H9 (cell line): ENCODE data around the gene NAMPT. TPM values are rescaled to one million over a fixed set of nuclear protein-coding genes. Genes with fewer than 3 reads are reported as not detected.

Experiments
- DNase-seq: peaks from one replicate; pipeline ENCODE4 v3.0.0-alpha.2; 2017
- H2AFZ ChIP-seq: one replicate; pipeline ENCODE4 v1.6.1; 2013; ENCODE audit warnings: mild to moderate bottlenecking, low read length, control low read depth, moderate library complexity
- H2AK5ac ChIP-seq: 2 replicates; pipeline ENCODE4 v1.6.1; 2013; ENCODE audit warnings: low read length, control low read depth, mixed read lengths; ENCODE audit not compliant: insufficient read length
- H2BK120ac ChIP-seq: one replicate; pipeline ENCODE4 v1.6.1; 2013; ENCODE audit warnings: low read depth, mild to moderate bottlenecking, low read length, control low read depth, inconsistent platforms; ENCODE audit not compliant: poor library complexity, severe bottlenecking
- H2BK12ac ChIP-seq: 2 replicates; pipeline ENCODE4 v1.6.1; 2013; ENCODE audit warnings: low read length, control low read depth, mixed read lengths, low read depth; ENCODE audit not compliant: insufficient read length
- H2BK15ac ChIP-seq: 2 replicates; pipeline ENCODE4 v1.6.1; 2013; ENCODE audit warnings: low read depth, low read length, control low read depth
- H2BK20ac ChIP-seq: one replicate; pipeline ENCODE4 v1.6.1; 2013; ENCODE audit warnings: low read depth, mild to moderate bottlenecking, low read length, control low read depth, inconsistent platforms; ENCODE audit not compliant: poor library complexity, severe bottlenecking
- H2BK5ac ChIP-seq: 2 replicates; pipeline ENCODE4 v1.6.1; 2013; ENCODE audit warnings: low read length, control low read depth, mixed read lengths; ENCODE audit not compliant: insufficient read length
- H3K14ac ChIP-seq: 2 replicates; pipeline ENCODE4 v1.6.1; 2013; ENCODE audit warnings: low read length, control low read depth; ENCODE audit not compliant: insufficient read depth
- H3K18ac ChIP-seq: 2 replicates; pipeline ENCODE4 v1.6.1; 2013; ENCODE audit warnings: low read depth, mild to moderate bottlenecking, mixed read lengths, low read length, control low read depth; ENCODE audit not compliant: insufficient read length
- H3K23ac ChIP-seq: 2 replicates; pipeline ENCODE4 v1.6.1; 2013; ENCODE audit warnings: low read length, control low read depth, mixed read lengths, low read depth; ENCODE audit not compliant: insufficient read length
- H3K23me2 ChIP-seq: 2 replicates; pipeline ENCODE4 v1.6.1; 2013; ENCODE audit warnings: low read depth, mild to moderate bottlenecking, mixed read lengths, low read length, control low read depth; ENCODE audit not compliant: insufficient read length, poor library complexity, severe bottlenecking
- H3K27ac ChIP-seq: 2 replicates; pipeline ENCODE4 v1.5.1; 2013; ENCODE audit warnings: low read length, control low read depth, mixed read lengths, low read depth; ENCODE audit not compliant: insufficient read length
- H3K27me3 ChIP-seq: 2 replicates; pipeline ENCODE4 v1.6.1; 2013; ENCODE audit warnings: low read length, control low read depth, inconsistent platforms; ENCODE audit not compliant: insufficient read depth
- H3K4ac ChIP-seq: 2 replicates; pipeline ENCODE4 v1.6.1; 2013; ENCODE audit warnings: low read depth, mild to moderate bottlenecking, control low read depth, inconsistent platforms, low read length, moderate library complexity
- H3K4me1 ChIP-seq: 2 replicates; pipeline ENCODE4 v1.6.1; 2013; ENCODE audit warnings: low read length, control low read depth, inconsistent platforms; ENCODE audit not compliant: insufficient read depth
- H3K4me2 ChIP-seq: 2 replicates; pipeline ENCODE4 v1.6.1; 2013; ENCODE audit warnings: low read length, control low read depth, mixed read lengths; ENCODE audit not compliant: insufficient read length, insufficient read depth
- H3K56ac ChIP-seq: 2 replicates; pipeline ENCODE4 v1.6.1; 2013; ENCODE audit warnings: low read depth, mild to moderate bottlenecking, mixed read lengths, low read length, control low read depth; ENCODE audit not compliant: insufficient read length
- H3K79me1 ChIP-seq: 2 replicates; pipeline ENCODE4 v1.6.1; 2013; ENCODE audit warnings: low read depth, mild to moderate bottlenecking, moderate library complexity, low read length, control low read depth, inconsistent platforms; ENCODE audit not compliant: insufficient read depth, poor library complexity, severe bottlenecking
- H3K79me2 ChIP-seq: 2 replicates; pipeline ENCODE4 v1.6.1; 2013; ENCODE audit warnings: low read length, control low read depth, inconsistent platforms; ENCODE audit not compliant: insufficient read depth
- H3K9ac ChIP-seq: 2 replicates; pipeline ENCODE4 v1.6.1; 2013; ENCODE audit warnings: low read length, control low read depth, mixed read lengths; ENCODE audit not compliant: insufficient read length; ENCODE audit errors: extremely low read depth
- H3K9me3 ChIP-seq: one replicate; pipeline ENCODE4 v1.6.1; 2013; ENCODE audit warnings: low read depth, low read length, inconsistent platforms; ENCODE audit not compliant: control insufficient read depth
- H3T11ph ChIP-seq: one replicate; pipeline ENCODE4 v1.6.1; 2013; ENCODE audit warnings: mild to moderate bottlenecking, low read length, control low read depth, inconsistent platforms
- H4K20me1 ChIP-seq: one replicate; pipeline ENCODE4 v1.6.1; 2013; ENCODE audit not compliant: control insufficient read depth, insufficient read length, insufficient read depth
- H4K5ac ChIP-seq: 2 replicates; pipeline ENCODE4 v1.6.1; 2013; ENCODE audit warnings: low read depth, mild to moderate bottlenecking, mixed read lengths, low read length, control low read depth; ENCODE audit not compliant: insufficient read length
- H4K8ac ChIP-seq: replicated peaks from 2 replicates; pipeline ENCODE4 v1.6.1; 2013; ENCODE audit warnings: low read length, control low read depth, mixed read lengths, low read depth; ENCODE audit not compliant: insufficient read length
- H4K91ac ChIP-seq: 2 replicates; pipeline ENCODE4 v1.6.1; 2013; ENCODE audit warnings: low read depth, mild to moderate bottlenecking, moderate library complexity, mixed read lengths, low read length, control low read depth; ENCODE audit not compliant: insufficient read length
- H3K27ac Mint-ChIP-seq, 3 experiments: 2 replicates in 2 of 3; 3 replicates in 1 of 3; pipeline ENCODE4 v1.8.0; 2020 to 2021; ENCODE audit warnings: mixed read lengths in 3 of 3, mild to moderate bottlenecking in 1 of 3, moderate library complexity in 1 of 3
- H3K27me3 Mint-ChIP-seq: 2 replicates; pipeline ENCODE4 v1.8.0; 2021; ENCODE audit warnings: low read depth, mild to moderate bottlenecking, moderate library complexity, mixed read lengths
- H3K36me3 Mint-ChIP-seq, 3 experiments: 2 replicates in 2 of 3; 3 replicates in 1 of 3; pipeline ENCODE4 v1.8.0; 2020 to 2021; ENCODE audit warnings: low read depth in 3 of 3, mixed read lengths in 3 of 3; ENCODE audit not compliant: insufficient read depth in 1 of 3
- H3K4me1 Mint-ChIP-seq, 2 experiments: 2 replicates each; pipeline ENCODE4 v1.8.0; 2020; ENCODE audit warnings: mixed read lengths in 2 of 2
- H3K4me3 Mint-ChIP-seq, 2 experiments: 2 replicates in 1 of 2; 3 replicates in 1 of 2; pipeline ENCODE4 v1.8.0; 2020 to 2021; ENCODE audit warnings: mild to moderate bottlenecking in 2 of 2, mixed read lengths in 2 of 2, moderate library complexity in 1 of 2
- H3K9me3 Mint-ChIP-seq, 2 experiments: 2 replicates in 1 of 2; 3 replicates in 1 of 2; pipeline ENCODE4 v1.8.0; 2020; ENCODE audit warnings: mild to moderate bottlenecking in 2 of 2, mixed read lengths in 2 of 2, moderate library complexity in 1 of 2
- CTCF ChIP-seq: fragments of 200-600 bp; sonication (generic); conservative IDR thresholded peaks from 3 replicates; pipeline ENCODE4 v1.8.0; 2021; ENCODE audit warnings: antibody characterized with exemption, mild to moderate bottlenecking
- WGBS: extraction: QIAGEN DNeasy Blood & Tissue Kit; methylation state at CpG from one replicate; pipeline ENCODE4 v1.1.7; 2013; ENCODE audit warnings: missing lambda C conversion rate, low lambda C conversion rate, mixed read lengths; ENCODE audit not compliant: insufficient read length; ENCODE audit errors: extremely low coverage; 5-methylcytosine and 5-hydroxymethylcytosine counted together
- total RNA-seq: library from RNA; stranded (reverse); gene quantifications from 2 replicates; pipeline ENCODE4 v1.2.1, GENCODE V29; 2021

NAMPT gene
- total RNA-seq, 1 experiment from 2014 or later = 83.5 TPM

- Histone ChIP-seq H3K27me3 (no peaks in the 10 kb centered on the region), H4K5ac (no peak overlapping the region), H2BK12ac (no peak overlapping the region), H3K18ac (no peak overlapping the region), H4K20me1 (no peaks in the 10 kb centered on the region), H3K4me1 (no peaks in the 10 kb centered on the region), H2AK5ac (no peak overlapping the region), H2BK120ac (no peak overlapping the region), H3K27ac (no peak overlapping the region), H3K79me2 (no peaks in the 10 kb centered on the region), H3K14ac (no peak overlapping the region), H3K56ac (no peak overlapping the region), H3K9ac (no peak overlapping the region), H2BK20ac (no peak overlapping the region), H3K23ac (no peak overlapping the region), H3T11ph (no peak overlapping the region), H3K79me1 (no peaks in the 10 kb centered on the region), H4K91ac (no peak overlapping the region), H2BK5ac (no peak overlapping the region), H2AFZ (no peak overlapping the region), H4K8ac (no peak overlapping the region), H3K23me2 (no peaks in the 10 kb centered on the region), H3K4ac (no peak overlapping the region), H3K4me2 (no peak overlapping the region), H3K9me3 (peaks cover 4% of the 10 kb centered on the region), H2BK15ac (no peak overlapping the region)
- peaks cover 15 to 18% of the 10 kb centered on the region in 2 experiments for H3K9me3 Mint-ChIP-seq
- no peaks in the 10 kb centered on the region for H3K4me1 Mint-ChIP-seq
- no peak overlapping the region for H3K27ac Mint-ChIP-seq
- no peak for TF ChIP-seq CTCF
- no peak for DNase-seq
- WGBS = no CpG with 5 or more reads among the region's 5 CpGs
- H3K36me3 Mint-ChIP-seq = peaks cover 24 to 42% (median 39%) of the 10 kb centered on the region in 3 experiments
- H3K4me3 Mint-ChIP-seq = no peak overlapping the region
- H3K27me3 Mint-ChIP-seq = no peaks in the 10 kb centered on the region
Measured at GRCh38 chr7:106246902-106247711, 37.7 kb downstream of the NAMPT start.
